ENCODE measurements around the gene RBBP9. TPM values are rescaled to one million over a fixed set of nuclear protein-coding genes. Genes with fewer than 3 reads are reported as not detected.
A peak's percentile ranks its signal among the peaks of the same experiment; 100 is the strongest.

Gene RBBP9
- total and polyA plus RNA-seq, 9 of the 15 experiments (the other 6 are each of a cell fraction or from before 2014, with no cell fraction given), result 0.94 to 4.4 (median 2.5) TPM

GRCh38 chr20:18496740-18497592 is at the start of gene RBBP9 (continued):
- TF ChIP-seq RBFOX2 (IDR thresholded peaks at IDR 0.05; ENCODE audit: low read depth, low read length) (peak; percentile 64), ZBTB40 (IDR thresholded peaks at IDR 0.05) (peak; percentile 57; the same call in 1 of the 2 replicates), ZBTB40 (CRISPR knock-in tag; IDR thresholded peaks at IDR 0.05) (no peak)

Data from K562 (cell line).